H9 (cell line): ENCODE results near the gene LIMS2. TPM values are rescaled to one million over a fixed set of nuclear protein-coding genes. Genes with fewer than 3 reads are reported as not detected.

Experiments used
- DNase-seq: peaks from one replicate; pipeline ENCODE4 v3.0.0-alpha.2; 2017
- H2AFZ ChIP-seq: one replicate; pipeline ENCODE4 v1.6.1; 2013; ENCODE audit warnings: mild to moderate bottlenecking, low read length, control low read depth, moderate library complexity
- H2AK5ac ChIP-seq: 2 replicates; pipeline ENCODE4 v1.6.1; 2013; ENCODE audit warnings: low read length, control low read depth, mixed read lengths; ENCODE audit not compliant: insufficient read length
- H2BK120ac ChIP-seq: one replicate; pipeline ENCODE4 v1.6.1; 2013; ENCODE audit warnings: low read depth, mild to moderate bottlenecking, low read length, control low read depth, inconsistent platforms; ENCODE audit not compliant: poor library complexity, severe bottlenecking
- H2BK12ac ChIP-seq: 2 replicates; pipeline ENCODE4 v1.6.1; 2013; ENCODE audit warnings: low read length, control low read depth, mixed read lengths, low read depth; ENCODE audit not compliant: insufficient read length
- H2BK15ac ChIP-seq: 2 replicates; pipeline ENCODE4 v1.6.1; 2013; ENCODE audit warnings: low read depth, low read length, control low read depth
- H2BK20ac ChIP-seq: one replicate; pipeline ENCODE4 v1.6.1; 2013; ENCODE audit warnings: low read depth, mild to moderate bottlenecking, low read length, control low read depth, inconsistent platforms; ENCODE audit not compliant: poor library complexity, severe bottlenecking
- H2BK5ac ChIP-seq: 2 replicates; pipeline ENCODE4 v1.6.1; 2013; ENCODE audit warnings: low read length, control low read depth, mixed read lengths; ENCODE audit not compliant: insufficient read length
- H3K14ac ChIP-seq: 2 replicates; pipeline ENCODE4 v1.6.1; 2013; ENCODE audit warnings: low read length, control low read depth; ENCODE audit not compliant: insufficient read depth
- H3K18ac ChIP-seq: 2 replicates; pipeline ENCODE4 v1.6.1; 2013; ENCODE audit warnings: low read depth, mild to moderate bottlenecking, mixed read lengths, low read length, control low read depth; ENCODE audit not compliant: insufficient read length
- H3K23ac ChIP-seq: 2 replicates; pipeline ENCODE4 v1.6.1; 2013; ENCODE audit warnings: low read length, control low read depth, mixed read lengths, low read depth; ENCODE audit not compliant: insufficient read length
- H3K23me2 ChIP-seq: 2 replicates; pipeline ENCODE4 v1.6.1; 2013; ENCODE audit warnings: low read depth, mild to moderate bottlenecking, mixed read lengths, low read length, control low read depth; ENCODE audit not compliant: insufficient read length, poor library complexity, severe bottlenecking
- H3K27ac ChIP-seq: 2 replicates; pipeline ENCODE4 v1.5.1; 2013; ENCODE audit warnings: low read length, control low read depth, mixed read lengths, low read depth; ENCODE audit not compliant: insufficient read length
- H3K27me3 ChIP-seq: 2 replicates; pipeline ENCODE4 v1.6.1; 2013; ENCODE audit warnings: low read length, control low read depth, inconsistent platforms; ENCODE audit not compliant: insufficient read depth
- H3K4ac ChIP-seq: 2 replicates; pipeline ENCODE4 v1.6.1; 2013; ENCODE audit warnings: low read depth, mild to moderate bottlenecking, control low read depth, inconsistent platforms, low read length, moderate library complexity
- H3K4me1 ChIP-seq: 2 replicates; pipeline ENCODE4 v1.6.1; 2013; ENCODE audit warnings: low read length, control low read depth, inconsistent platforms; ENCODE audit not compliant: insufficient read depth
- H3K4me2 ChIP-seq: 2 replicates; pipeline ENCODE4 v1.6.1; 2013; ENCODE audit warnings: low read length, control low read depth, mixed read lengths; ENCODE audit not compliant: insufficient read length, insufficient read depth
- H3K56ac ChIP-seq: 2 replicates; pipeline ENCODE4 v1.6.1; 2013; ENCODE audit warnings: low read depth, mild to moderate bottlenecking, mixed read lengths, low read length, control low read depth; ENCODE audit not compliant: insufficient read length
- H3K79me1 ChIP-seq: 2 replicates; pipeline ENCODE4 v1.6.1; 2013; ENCODE audit warnings: low read depth, mild to moderate bottlenecking, moderate library complexity, low read length, control low read depth, inconsistent platforms; ENCODE audit not compliant: insufficient read depth, poor library complexity, severe bottlenecking
- H3K79me2 ChIP-seq: 2 replicates; pipeline ENCODE4 v1.6.1; 2013; ENCODE audit warnings: low read length, control low read depth, inconsistent platforms; ENCODE audit not compliant: insufficient read depth
- H3K9ac ChIP-seq: 2 replicates; pipeline ENCODE4 v1.6.1; 2013; ENCODE audit warnings: low read length, control low read depth, mixed read lengths; ENCODE audit not compliant: insufficient read length; ENCODE audit errors: extremely low read depth
- H3K9me3 ChIP-seq: one replicate; pipeline ENCODE4 v1.6.1; 2013; ENCODE audit warnings: low read depth, low read length, inconsistent platforms; ENCODE audit not compliant: control insufficient read depth
- H3T11ph ChIP-seq: one replicate; pipeline ENCODE4 v1.6.1; 2013; ENCODE audit warnings: mild to moderate bottlenecking, low read length, control low read depth, inconsistent platforms
- H4K20me1 ChIP-seq: one replicate; pipeline ENCODE4 v1.6.1; 2013; ENCODE audit not compliant: control insufficient read depth, insufficient read length, insufficient read depth
- H4K5ac ChIP-seq: 2 replicates; pipeline ENCODE4 v1.6.1; 2013; ENCODE audit warnings: low read depth, mild to moderate bottlenecking, mixed read lengths, low read length, control low read depth; ENCODE audit not compliant: insufficient read length
- H4K8ac ChIP-seq: replicated peaks from 2 replicates; pipeline ENCODE4 v1.6.1; 2013; ENCODE audit warnings: low read length, control low read depth, mixed read lengths, low read depth; ENCODE audit not compliant: insufficient read length
- H4K91ac ChIP-seq: 2 replicates; pipeline ENCODE4 v1.6.1; 2013; ENCODE audit warnings: low read depth, mild to moderate bottlenecking, moderate library complexity, mixed read lengths, low read length, control low read depth; ENCODE audit not compliant: insufficient read length
- H3K27ac Mint-ChIP-seq, 3 experiments: 2 replicates in 2 of 3; 3 replicates in 1 of 3; pipeline ENCODE4 v1.8.0; 2020 to 2021; ENCODE audit warnings: mixed read lengths in 3 of 3, mild to moderate bottlenecking in 1 of 3, moderate library complexity in 1 of 3
- H3K27me3 Mint-ChIP-seq: 2 replicates; pipeline ENCODE4 v1.8.0; 2021; ENCODE audit warnings: low read depth, mild to moderate bottlenecking, moderate library complexity, mixed read lengths
- H3K36me3 Mint-ChIP-seq, 3 experiments: 2 replicates in 2 of 3; 3 replicates in 1 of 3; pipeline ENCODE4 v1.8.0; 2020 to 2021; ENCODE audit warnings: low read depth in 3 of 3, mixed read lengths in 3 of 3; ENCODE audit not compliant: insufficient read depth in 1 of 3
- H3K4me1 Mint-ChIP-seq, 2 experiments: 2 replicates each; pipeline ENCODE4 v1.8.0; 2020; ENCODE audit warnings: mixed read lengths in 2 of 2
- H3K4me3 Mint-ChIP-seq, 2 experiments: 2 replicates in 1 of 2; 3 replicates in 1 of 2; pipeline ENCODE4 v1.8.0; 2020 to 2021; ENCODE audit warnings: mild to moderate bottlenecking in 2 of 2, mixed read lengths in 2 of 2, moderate library complexity in 1 of 2
- H3K9me3 Mint-ChIP-seq, 2 experiments: 2 replicates in 1 of 2; 3 replicates in 1 of 2; pipeline ENCODE4 v1.8.0; 2020; ENCODE audit warnings: mild to moderate bottlenecking in 2 of 2, mixed read lengths in 2 of 2, moderate library complexity in 1 of 2
- CTCF ChIP-seq: fragments of 200-600 bp; sonication (generic); conservative IDR thresholded peaks from 3 replicates; pipeline ENCODE4 v1.8.0; 2021; ENCODE audit warnings: antibody characterized with exemption, mild to moderate bottlenecking
- WGBS: extraction: QIAGEN DNeasy Blood & Tissue Kit; methylation state at CpG from one replicate; pipeline ENCODE4 v1.1.7; 2013; ENCODE audit warnings: missing lambda C conversion rate, low lambda C conversion rate, mixed read lengths; ENCODE audit not compliant: insufficient read length; ENCODE audit errors: extremely low coverage; 5-methylcytosine and 5-hydroxymethylcytosine counted together
- total RNA-seq: library from RNA; stranded (reverse); gene quantifications from 2 replicates; pipeline ENCODE4 v1.2.1, GENCODE V29; 2021

Gene LIMS2
- total RNA-seq, 1 experiment from 2014 or later, result 5.9 TPM

DNA sequence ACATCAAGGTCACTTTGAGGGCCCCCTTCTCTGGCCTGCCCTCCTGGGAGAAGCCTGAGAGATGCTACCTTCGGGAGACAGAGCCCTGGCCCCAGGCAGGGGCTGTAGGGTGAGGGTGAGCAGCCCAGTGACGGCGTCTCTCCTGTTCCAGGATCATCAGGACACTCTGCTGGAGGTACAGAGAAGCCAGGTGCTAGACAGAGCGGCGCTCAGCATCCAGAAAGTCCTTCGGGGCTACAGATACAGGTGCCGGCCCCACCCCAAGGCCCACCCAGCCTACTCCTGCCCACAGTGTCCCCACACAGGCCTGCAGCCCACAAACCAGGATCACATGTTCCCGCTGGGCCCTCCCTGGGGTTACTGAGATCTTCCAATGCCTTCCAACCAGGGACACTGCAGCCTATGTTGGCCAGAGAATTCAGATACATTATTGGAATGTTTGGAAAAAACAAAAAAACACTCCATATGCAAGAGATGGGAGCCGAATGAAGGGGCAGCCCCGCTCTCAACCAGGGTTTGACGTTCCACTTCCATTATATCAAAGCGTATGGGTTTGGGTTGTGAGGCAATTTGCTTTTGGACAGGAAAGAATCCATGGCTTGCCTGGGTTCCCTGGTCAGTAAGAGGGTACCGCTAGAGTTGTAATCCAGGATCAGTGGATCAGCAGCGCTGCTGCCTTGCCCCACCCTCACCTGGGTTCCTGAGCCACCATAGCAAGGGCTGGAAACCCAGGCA is 78.9 kb downstream of the LIMS2 start:
- Histone ChIP-seq H3K9ac (no peak overlapping the region), H3K18ac (no peak overlapping the region), H3T11ph (no peak overlapping the region), H2AK5ac (no peak overlapping the region), H4K5ac (no peak overlapping the region), H2AFZ (no peak overlapping the region), H3K79me1 (no peaks in the 10 kb centered on the region), H2BK15ac (no peak overlapping the region), H4K20me1 (no peaks in the 10 kb centered on the region), H4K8ac (no peak overlapping the region), H2BK20ac (no peak overlapping the region), H3K4ac (no peak overlapping the region), H3K56ac (no peak overlapping the region), H2BK12ac (no peak overlapping the region), H3K27ac (no peak overlapping the region), H3K14ac (no peak overlapping the region), H3K4me2 (no peak overlapping the region), H2BK120ac (no peak overlapping the region), H3K4me1 (no peaks in the 10 kb centered on the region), H2BK5ac (no peak overlapping the region), H3K23me2 (no peaks in the 10 kb centered on the region), H3K79me2 (no peaks in the 10 kb centered on the region), H3K23ac (no peak overlapping the region), H3K9me3 (no peaks in the 10 kb centered on the region), H3K27me3 (no peaks in the 10 kb centered on the region), H4K91ac (no peak overlapping the region)
- no peak for DNase-seq
- no peak overlapping the region for H3K4me3 Mint-ChIP-seq
- H3K36me3 Mint-ChIP-seq, result no peaks in the 10 kb centered on the region
- no peak overlapping the region for H3K27ac Mint-ChIP-seq
- TF ChIP-seq CTCF, result no peak
- no peaks in the 10 kb centered on the region for H3K27me3 Mint-ChIP-seq
- no peaks in the 10 kb centered on the region; a peak in 1 of 5 replicates for H3K9me3 Mint-ChIP-seq
- H3K4me1 Mint-ChIP-seq, result peaks cover 2 to 3% of the 10 kb centered on the region in 2 experiments; a peak in 2 of 4 replicates
- WGBS, result no CpG with 5 or more reads among the region's 14 CpGs
